GM12878 (cell line): Measurements from ENCODE around the gene KCNJ12. TPM values are rescaled to one million over a fixed set of nuclear protein-coding genes. Genes with fewer than 3 reads are reported as not detected.

Experiments
- ATAC-seq: fragments of 200-7000 bp; cut with Tn5 transposase; 3 replicates; pipeline ENCODE4 v1.9.1; 2020; ENCODE audit warnings: mild to moderate bottlenecking, moderate library complexity
- BruUV-seq: library from RNA; stranded (reverse); fragments of 400-500 nt; replicated peaks from 2 replicates; lab custom pipeline; 2021; lab: Mats Ljungman, UMichigan
- CTCF ChIA-PET: fragments of 300-600 bp; sonication (Branson Sonifier 250); formaldehyde crosslinking; extraction: SDS; loops from one replicate; lab custom pipeline; 2021; ENCODE audit warnings: inconsistent platforms; lab: Yijun Ruan, JAX
- POLR2A ChIA-PET: fragments of 350-600 bp; formaldehyde crosslinking; extraction: SDS; loops from one replicate; lab custom pipeline; 2021; ENCODE audit warnings: inconsistent platforms; lab: Charles Lee
- RAD21 ChIA-PET: fragments of 300-600 bp; sonication (Branson Sonifier 250); formaldehyde crosslinking; loops from one replicate; lab custom pipeline; 2023; ENCODE audit warnings: antibody characterized with exemption; ENCODE audit not compliant: unreplicated experiment; lab: Charles Lee
- SMC1A ChIA-PET: fragments of 300-600 bp; sonication (Branson Sonifier 250); formaldehyde crosslinking; loops from one replicate; lab custom pipeline; 2023; ENCODE audit not compliant: unreplicated experiment, uncharacterized antibody; lab: Charles Lee
- DNase-seq: peaks from one replicate; pipeline ENCODE4 v3.0.0-alpha.2; 2011; ENCODE audit warnings: low read depth, low spot score
- FAIRE-seq: peaks from 3 replicates; lab custom pipeline; 2011; peaks lifted over from hg19 to GRCh38; lab: Jason Lieb, UNC
- H2AFZ ChIP-seq: 2 replicates; pipeline ENCODE4 v1.6.0; 2011; ENCODE audit warnings: low read depth, low read length, control low read depth; ENCODE audit not compliant: control insufficient read depth
- H3K27ac ChIP-seq: 2 replicates; pipeline ENCODE4 v1.5.1; 2011; ENCODE audit warnings: control low read depth; ENCODE audit not compliant: control insufficient read depth, insufficient read depth
- H3K27me3 ChIP-seq, 2 experiments: replicated peaks in 1 of 2; 2 replicates each; pipeline versions ENCODE4 v1.6.0 to v1.6.1; 2011; ENCODE audit warnings: low read length in 1 of 2; ENCODE audit not compliant: control insufficient read depth in 2 of 2, insufficient read depth in 2 of 2
- H3K36me3 ChIP-seq, 2 experiments: 2 replicates each; pipeline ENCODE4 v1.5.1; 2011; ENCODE audit warnings: low read length in 1 of 2; ENCODE audit not compliant: control insufficient read depth in 2 of 2, insufficient read depth in 2 of 2
- H3K4me1 ChIP-seq: 2 replicates; pipeline ENCODE4 v1.6.1; 2011; ENCODE audit warnings: mild to moderate bottlenecking, low read length, moderate library complexity, mixed read lengths; ENCODE audit not compliant: control insufficient read depth, insufficient read depth
- H3K4me2 ChIP-seq: 2 replicates; pipeline ENCODE4 v1.6.0; 2011; ENCODE audit warnings: control low read depth; ENCODE audit not compliant: control insufficient read depth, insufficient read depth
- H3K4me3 ChIP-seq: fragments of 200-600 bp; sonication (generic); 2 replicates; pipeline ENCODE4 v1.5.1; 2016
- H3K79me2 ChIP-seq: 2 replicates; pipeline ENCODE4 v1.6.0; 2011; ENCODE audit warnings: low read length; ENCODE audit not compliant: control insufficient read depth, insufficient read depth
- H3K9ac ChIP-seq: 2 replicates; pipeline ENCODE4 v1.8.0; 2011; ENCODE audit warnings: low read length, control low read depth, mixed read lengths; ENCODE audit not compliant: control insufficient read depth, insufficient read depth
- H3K9me3 ChIP-seq: replicated peaks from 3 replicates; pipeline ENCODE4 v1.5.1; 2011; ENCODE audit warnings: mild to moderate bottlenecking, low read length; ENCODE audit not compliant: control insufficient read depth, insufficient read depth
- H4K20me1 ChIP-seq: 2 replicates; pipeline ENCODE4 v1.6.0; 2011; ENCODE audit not compliant: control insufficient read depth, insufficient read depth
- BHLHE40 ChIP-seq, 2 experiments: fragments of 450-650 bp in 1 of 2; IDR thresholded peaks; 2 replicates each; pipeline ENCODE4 v1.6.1; 2011 to 2017; ENCODE audit warnings: low read depth in 2 of 2, borderline replicate concordance in 1 of 2, improper control_type of control experiment in 1 of 2, low read length in 1 of 2, mild to moderate bottlenecking in 1 of 2
- JUNB ChIP-seq: IDR thresholded peaks from 2 replicates; pipeline ENCODE4 v1.6.1; 2016; ENCODE audit warnings: antibody characterized with exemption, mild to moderate bottlenecking
- SPI1 ChIP-seq: IDR thresholded peaks from 2 replicates; pipeline ENCODE4 v1.6.1; 2011; ENCODE audit warnings: low read depth, mild to moderate bottlenecking, low read length, moderate library complexity, borderline replicate concordance; ENCODE audit not compliant: insufficient read depth
- WGBS: methylation state at CpG from one replicate; pipeline ENCODE4 v1.1.6; 2016; ENCODE audit warnings: low lambda C conversion rate; ENCODE audit not compliant: insufficient replicate concordance, insufficient coverage; ENCODE audit errors: missing lambda C conversion rate; 5-methylcytosine and 5-hydroxymethylcytosine counted together
- in situ Hi-C: fragments of 300-500 bp; cut with MboI; formaldehyde crosslinking; loops from 9 replicates; pipeline ENCODE4 v1.14.3; 2018; ENCODE audit warnings: mixed read lengths
- intact Hi-C: fragments of 100-400 bp; cut with micrococcal nuclease; formaldehyde crosslinking; loops from one replicate; pipeline ENCODE4 v1.14.2; 2022; ENCODE audit not compliant: unreplicated experiment
- polyA plus RNA-seq, 11 experiments: library from polyadenylated mRNA; depleted of rRNA in 4 of 11; unstranded in 6 of 11; stranded (reverse) in 5 of 11; fragments of >200 nt; fragmentation: Nextera tagmentation in 4 of 11; fragmentation: Illumina TruSeq in 1 of 11; extraction: Ambion mirVana in 4 of 11; extraction: Trizol in 1 of 11; gene quantifications; 1 replicate in 1 of 11; 2 replicates in 10 of 11; pipeline versions ENCODE4 v1.2.1 to v1.2.3, GENCODE V29; 2011 to 2016; ENCODE audit warnings: inconsistent platforms in 2 of 11, missing spikeins in 2 of 11, low read depth in 1 of 11
- total RNA-seq, 4 experiments: library from RNA; depleted of rRNA in 3 of 4; stranded (reverse); fragments of >200 nt in 3 of 4; fragmentation: Illumina TruSeq in 1 of 4; extraction: Trizol in 1 of 4; gene quantifications; 2 replicates each; pipeline versions ENCODE4 v1.2.1 to v1.2.3, GENCODE V29; 2013 to 2021
- TF ChIP-seq, protein P1 (sequence below): IDR thresholded peaks from 2 replicates; pipeline ENCODE4 v1.6.1; 2011; ENCODE audit warnings: borderline replicate concordance, low read depth, mild to moderate bottlenecking, moderate library complexity, low read length; ENCODE audit not compliant: insufficient read depth, poor library complexity, severe bottlenecking

Gene KCNJ12
- total and polyA plus RNA-seq, 10 of the 15 experiments (the other 5 are each of a cell fraction or from before 2014, with no cell fraction given), result 0.04 to 0.21 (median 0.09) TPM; not detected in 3

DNA sequence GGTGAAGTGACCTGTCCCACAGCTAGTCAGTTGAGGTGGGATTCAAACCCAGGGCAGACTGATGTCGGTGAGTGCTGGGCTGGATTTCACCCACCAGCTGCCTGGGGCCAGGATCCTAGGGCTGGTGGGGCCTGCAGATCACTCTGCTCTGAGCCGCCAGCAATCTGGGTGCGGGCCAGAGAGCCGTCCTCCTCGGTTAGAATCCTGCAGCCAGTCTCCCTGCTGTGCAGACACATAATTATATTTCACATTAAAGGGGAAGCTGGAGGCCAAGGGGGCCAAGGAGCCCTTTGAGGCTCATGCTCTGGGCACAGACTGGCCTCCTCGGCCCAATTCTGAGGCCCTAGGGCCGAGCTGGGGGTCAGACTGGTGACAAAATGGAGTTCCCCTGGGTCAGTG is 996 bp upstream of the KCNJ12 start (continued):
- TF ChIP-seq SPI1, result no peak

DNA sequence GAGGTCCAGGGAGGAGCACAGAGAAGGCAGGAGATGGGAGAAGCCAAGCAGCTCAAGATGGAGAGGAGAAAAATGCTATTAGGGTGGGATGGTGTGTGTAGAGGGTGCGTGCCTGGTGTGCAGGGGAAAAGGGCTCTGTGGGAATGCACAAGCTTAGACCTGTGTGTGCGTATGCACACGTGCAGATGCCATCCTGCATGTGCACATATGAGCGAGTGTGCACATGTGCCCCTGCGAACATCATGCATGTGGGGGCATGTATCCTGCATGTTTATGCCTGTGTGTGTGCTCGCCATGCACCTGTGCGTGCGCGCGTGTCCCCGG is 438 bp upstream of the KCNJ12 start:
- WGBS, result 36% methylated on average over 11 of the region's 11 CpGs
- TF ChIP-seq JUNB (no peak), BHLHE40 (IDR thresholded peaks at IDR 0.05; ENCODE audit: borderline replicate concordance in 1 of 2, low read depth in 2 of 2, low read length in 1 of 2) (peak in 1 of 2 experiments; percentile 38; a peak in 2 of 4 replicates)
- TF ChIP-seq, protein P1, sequence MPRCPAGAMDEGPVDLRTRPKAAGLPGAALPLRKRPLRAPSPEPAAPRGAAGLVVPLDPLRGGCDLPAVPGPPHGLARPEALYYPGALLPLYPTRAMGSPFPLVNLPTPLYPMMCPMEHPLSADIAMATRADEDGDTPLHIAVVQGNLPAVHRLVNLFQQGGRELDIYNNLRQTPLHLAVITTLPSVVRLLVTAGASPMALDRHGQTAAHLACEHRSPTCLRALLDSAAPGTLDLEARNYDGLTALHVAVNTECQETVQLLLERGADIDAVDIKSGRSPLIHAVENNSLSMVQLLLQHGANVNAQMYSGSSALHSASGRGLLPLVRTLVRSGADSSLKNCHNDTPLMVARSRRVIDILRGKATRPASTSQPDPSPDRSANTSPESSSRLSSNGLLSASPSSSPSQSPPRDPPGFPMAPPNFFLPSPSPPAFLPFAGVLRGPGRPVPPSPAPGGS, result peak; percentile 49
- no peak overlapping the region for H2AFZ ChIP-seq

More for the DNA sequence above, 438 bp upstream of the KCNJ12 start:
- FAIRE-seq (no peak), ATAC-seq (no peak), DNase-seq (no peak)
- ChIA-PET RAD21 (interaction anchor here (1.1 to 2.2 kb wide), 2 partner anchors 80 to 89 kb away, joined by 3 to 12 read pairs; no protein-coding TSS in a partner anchor), POLR2A (no interaction called here), SMC1A (no interaction called here), CTCF (interaction anchor here (1.1 to 1.5 kb wide), 4 partner anchors 88 to 247 kb away, joined by 3 to 5 read pairs (median 4); no protein-coding TSS in a partner anchor)
- intact Hi-C loops, result loop anchor here (5.0 kb wide), 1 partner anchor 93 kb away; the partner anchor contains the start of gene MAP2K3
- Histone ChIP-seq H3K79me2 (no peaks in the 10 kb centered on the region), H3K27me3 (no peaks in the 10 kb centered on the region; a peak in 2 of 4 replicates), H3K9me3 (no peaks in the 10 kb centered on the region), H3K9ac (no peak overlapping the region), H4K20me1 (no peaks in the 10 kb centered on the region), H3K4me2 (no peak overlapping the region), H3K27ac (no peak overlapping the region), H3K4me1 (no peaks in the 10 kb centered on the region; the same call in 1 of the 2 replicates), H3K4me3 (no peak overlapping the region), H3K36me3 (no peaks in the 10 kb centered on the region)
- no TSS peak for BruUV-seq
- in situ Hi-C loops, result no loop called here
